Kidney (tissue), 14 donors: ENCODE results near the gene TBC1D5. TPM values are rescaled to one million over a fixed set of nuclear protein-coding genes. Genes with fewer than 3 reads are reported as not detected.

ENCODE experiments used
- DNase-seq, 5 donors: peaks; one replicate each; pipeline ENCODE4 v3.0.0-alpha.2; 2013 to 2020
- FAIRE-seq: peaks from 2 replicates; lab custom pipeline; 2012; peaks lifted over from hg19 to GRCh38; lab: Jason Lieb, UNC
- H3K27ac ChIP-seq, 2 donors: one replicate each; pipeline ENCODE4 v1.7.0; 2013; ENCODE audit warnings: low read depth in 2 of 2, low read length in 2 of 2, inconsistent platforms in 1 of 2
- H3K27me3 ChIP-seq: one replicate; pipeline ENCODE4 v1.7.1; 2013; ENCODE audit warnings: low read length, inconsistent platforms; ENCODE audit not compliant: control insufficient read depth, insufficient read depth
- H3K36me3 ChIP-seq, 3 donors: one replicate each; pipeline versions ENCODE4 v1.7.0 to v1.7.1; 2013; ENCODE audit warnings: low read length in 3 of 3, control low read depth in 1 of 3, inconsistent platforms in 1 of 3; ENCODE audit not compliant: insufficient read depth in 3 of 3, control insufficient read depth in 2 of 3
- H3K4me1 ChIP-seq, 3 donors: one replicate each; pipeline versions ENCODE4 v1.7.0 to v1.7.1; 2013; ENCODE audit warnings: low read length in 3 of 3, inconsistent platforms in 1 of 3, low read depth in 1 of 3; ENCODE audit not compliant: control insufficient read depth in 2 of 3, insufficient read depth in 2 of 3
- H3K4me3 ChIP-seq, 3 donors: one replicate each; pipeline versions ENCODE4 v1.7.0 to v1.8.1; 2013; ENCODE audit warnings: low read length in 3 of 3, control low read depth in 1 of 3, inconsistent platforms in 1 of 3
- H3K9ac ChIP-seq, 3 donors: one replicate each; pipeline versions ENCODE4 v1.7.0 to v1.7.1; 2013; ENCODE audit warnings: low read length in 3 of 3, control low read depth in 1 of 3, inconsistent platforms in 1 of 3
- H3K9me3 ChIP-seq, 3 donors: one replicate each; pipeline versions ENCODE4 v1.7.0 to v1.7.1; 2013; ENCODE audit warnings: low read length in 3 of 3, control low read depth in 1 of 3, inconsistent platforms in 1 of 3; ENCODE audit not compliant: control insufficient read depth in 2 of 3, insufficient read depth in 1 of 3
- CTCF ChIP-seq: IDR thresholded peaks from 3 replicates; pipeline ENCODE4 v1.5.1; 2012; ENCODE audit warnings: mild to moderate bottlenecking, moderate library complexity, borderline replicate concordance; ENCODE audit not compliant: insufficient read depth; ENCODE audit errors: extremely low read depth
- intact Hi-C: fragments of 100-400 bp; cut with DNase I; formaldehyde crosslinking; loops from one replicate; pipeline ENCODE4 v1.11.1; 2022
- polyA plus RNA-seq: library from polyadenylated mRNA; stranded (reverse); fragments of 350-450 nt; fragmentation: Illumina TruSeq; extraction: RNeasy Lipid Tissue Mini Kit (QIAGEN cat#74804); gene quantifications from one replicate; pipeline ENCODE4 v1.2.3, GENCODE V29; 2014; ENCODE audit warnings: low read depth, low replicate concordance; ENCODE audit not compliant: insufficient read depth
- total RNA-seq: library from RNA; stranded (reverse); fragmentation: NEBNext Ultra II Directional; extraction: Animal tissue kit (Norgen Biotek cat#: 25700); gene quantifications from one replicate; pipeline ENCODE4 v1.2.1, GENCODE V29; 2021
- donor health status: control.
- donor health status: control.
- donor health status: control.
- donor health status: control.
- donor health status: control.
- donor health status: DM: yes; HTN: yes; CAD: no.
- donor health status: Normal renal cell carcinoma (clear cell type).

Gene TBC1D5
- total and polyA plus RNA-seq, 2 donors from 2014 or later = 9.7 to 77.7 TPM

- DNase-seq = no peak
- FAIRE-seq = no peak
- TF ChIP-seq CTCF = no peak
- no peaks in the 10 kb centered on the region for H3K27me3 ChIP-seq
- intact Hi-C loops = no loop called here
- no peaks in the 10 kb centered on the region for H3K4me1 ChIP-seq
- no peaks in the 10 kb centered on the region for H3K9me3 ChIP-seq
- H3K4me3 ChIP-seq = no peak overlapping the region
- no peak overlapping the region for H3K27ac ChIP-seq
- H3K9ac ChIP-seq = no peak overlapping the region
- no peaks in the 10 kb centered on the region for H3K36me3 ChIP-seq
Measured at GRCh38 chr3:17333893-17334292, 408.5 kb downstream of the TBC1D5 start.

GRCh38 chr3:17333446-17333845 is 409.0 kb downstream of the TBC1D5 start:
- no peak for FAIRE-seq
- Histone ChIP-seq H3K27ac (no peak overlapping the region), H3K4me3 (no peak overlapping the region), H3K9me3 (no peaks in the 10 kb centered on the region), H3K36me3 (no peaks in the 10 kb centered on the region), H3K9ac (no peak overlapping the region), H3K27me3 (no peaks in the 10 kb centered on the region), H3K4me1 (no peaks in the 10 kb centered on the region)
- peak in 1 of 5 donors; percentile 9 for DNase-seq
- intact Hi-C loops = no loop called here
- no peak for TF ChIP-seq CTCF

- H3K9me3 ChIP-seq = no peaks in the 10 kb centered on the region
Measured at GRCh38 chr3:17330660-17331059, 411.8 kb downstream of the TBC1D5 start.

More at GRCh38 chr3:17330660-17331059, 411.8 kb downstream of the TBC1D5 start:
- intact Hi-C loops = no loop called here
- Histone ChIP-seq H3K27ac (no peak overlapping the region), H3K9ac (no peak overlapping the region), H3K36me3 (no peaks in the 10 kb centered on the region), H3K4me1 (no peaks in the 10 kb centered on the region), H3K4me3 (no peak overlapping the region), H3K27me3 (no peaks in the 10 kb centered on the region)
- FAIRE-seq = no peak
- no peak for DNase-seq
- TF ChIP-seq CTCF = no peak
